Measurements from ENCODE around the gene TNRC18.
"Not testable (repeated sequence)": the region's sequence is repeated elsewhere in the genome, so short reads cannot be mapped to it uniquely, and the experiment has no call there.

Gene TNRC18

GRCh38 chr7:5287802-5288201, 135.8 kb downstream of the TNRC18 start:
- DNase-seq, result no peak

GRCh38 chr7:5287373-5287772, 136.3 kb downstream of the TNRC18 start:
- DNase-seq, result not testable (repeated sequence)

- no peak for DNase-seq
These were observed 136.7 kb downstream of the TNRC18 start for GRCh38 chr7:5286933-5287332.

GRCh38 chr7:5284304-5285281, 139.0 kb downstream of the TNRC18 start:
- no peak for DNase-seq

- no peak for DNase-seq
These were observed 140.0 kb downstream of the TNRC18 start for GRCh38 chr7:5283421-5284303.

- no peak for DNase-seq
These were observed 140.9 kb downstream of the TNRC18 start, which contains the start of gene SLC29A4 for GRCh38 chr7:5282543-5283316. SLC29A4 (plus strand) TSS chr7:5282943; CDS start chr7:5287817, 4,874 bp downstream.

GRCh38 chr7:5281598-5282500, 141.8 kb downstream of the TNRC18 start:
- DNase-seq, result not testable (repeated sequence)

GRCh38 chr7:5279734-5280133, 143.9 kb downstream of the TNRC18 start:
- no peak for DNase-seq

- no peak for DNase-seq
These were observed 144.9 kb downstream of the TNRC18 start for GRCh38 chr7:5278766-5279165.

- DNase-seq, result no peak
These were observed 147.0 kb downstream of the TNRC18 start for GRCh38 chr7:5276611-5277010.

- DNase-seq, result not testable (repeated sequence)
These were observed 147.5 kb downstream of the TNRC18 start for GRCh38 chr7:5276123-5276522.

- DNase-seq, result not testable (repeated sequence)
These were observed 148.1 kb downstream of the TNRC18 start for GRCh38 chr7:5275510-5275909.

- DNase-seq, result not testable (repeated sequence)
These were observed 148.6 kb downstream of the TNRC18 start for GRCh38 chr7:5274985-5275431.

GRCh38 chr7:5274441-5274840, 149.2 kb downstream of the TNRC18 start:
- no peak for DNase-seq

- DNase-seq, result not testable (repeated sequence)
These were observed 149.7 kb downstream of the TNRC18 start for GRCh38 chr7:5273831-5274405.

GRCh38 chr7:5270788-5271187, 152.8 kb downstream of the TNRC18 start:
- DNase-seq, result no peak

GRCh38 chr7:5269992-5270657, 153.5 kb downstream of the TNRC18 start:
- DNase-seq, result not testable (repeated sequence)

GRCh38 chr7:5267829-5268228, 155.8 kb downstream of the TNRC18 start:
- DNase-seq, result not testable (repeated sequence)

- DNase-seq, result no peak
These were observed 157.2 kb downstream of the TNRC18 start for GRCh38 chr7:5266191-5267028.

All from activated effector memory CD4-positive, alpha-beta T cell treated with Interleukin-2 at 50 U/mL for 16 hours (primary cell).